HepG2 (cell line): Measurements from ENCODE around the gene ARCN1. TPM values are rescaled to one million over a fixed set of nuclear protein-coding genes. Genes with fewer than 3 reads are reported as not detected.

ENCODE experiments used
- ADNP ChIP-seq: sonication (generic); formaldehyde crosslinking; IDR thresholded peaks from 2 replicates; pipeline ENCODE4 v1.4.0; 2020; ENCODE audit warnings: missing genetic modification reagents
- ATRX ChIP-seq: sonication (generic); formaldehyde crosslinking; IDR thresholded peaks from 2 replicates; pipeline ENCODE4 v1.4.0; 2020; ENCODE audit warnings: missing genetic modification reagents, borderline replicate concordance
- E2F5 ChIP-seq: sonication (generic); formaldehyde crosslinking; conservative IDR thresholded peaks from 2 replicates; pipeline ENCODE4 v1.4.0; 2020; ENCODE audit warnings: missing genetic modification reagents
- HOXA5 ChIP-seq: sonication (generic); formaldehyde crosslinking; IDR thresholded peaks from 2 replicates; pipeline ENCODE4 v1.4.0; 2020; ENCODE audit warnings: missing genetic modification reagents
- LRRFIP1 ChIP-seq: sonication (generic); formaldehyde crosslinking; conservative IDR thresholded peaks from 2 replicates; pipeline ENCODE4 v1.4.0; 2020; ENCODE audit warnings: missing genetic modification reagents
- PRDM10 ChIP-seq: sonication (generic); formaldehyde crosslinking; IDR thresholded peaks from 2 replicates; pipeline ENCODE4 v1.4.0; 2020; ENCODE audit warnings: low read depth, missing genetic modification reagents
- RFX1 ChIP-seq: fragments of 450-650 bp; IDR thresholded peaks from 2 replicates; pipeline ENCODE4 v1.6.1; 2017
- SETDB1 ChIP-seq: sonication (generic); formaldehyde crosslinking; IDR thresholded peaks from 2 replicates; pipeline ENCODE4 v1.5.1; 2020; ENCODE audit warnings: missing genetic modification reagents, mild to moderate bottlenecking, borderline replicate concordance
- THRA ChIP-seq: sonication (generic); formaldehyde crosslinking; IDR thresholded peaks from 2 replicates; pipeline ENCODE4 v1.4.0; 2020; ENCODE audit warnings: missing genetic modification reagents, borderline replicate concordance
- ZHX2 ChIP-seq, 2 experiments: sonication (generic) in 1 of 2; formaldehyde crosslinking in 1 of 2; IDR thresholded peaks; 2 replicates each; pipeline versions ENCODE4 v1.6.1 to v1.9.0; 2014 to 2022; ENCODE audit warnings: antibody characterized with exemption in 1 of 2, borderline replicate concordance in 1 of 2, inconsistent platforms in 1 of 2, low read depth in 1 of 2, missing genetic modification reagents in 1 of 2
- ZNF501 ChIP-seq: sonication (generic); formaldehyde crosslinking; IDR thresholded peaks from 2 replicates; pipeline ENCODE4 v1.5.1; 2020; ENCODE audit warnings: mild to moderate bottlenecking, moderate library complexity, missing genetic modification reagents
- ZNF766 ChIP-seq: sonication (generic); formaldehyde crosslinking; IDR thresholded peaks from 2 replicates; pipeline ENCODE4 v1.5.0; 2020; ENCODE audit warnings: missing genetic modification reagents, borderline replicate concordance
- polyA plus RNA-seq, 8 experiments: library from polyadenylated mRNA; depleted of rRNA in 3 of 8; stranded (reverse) in 7 of 8; unstranded in 1 of 8; fragments of >200 nt; fragmentation: Illumina TruSeq in 4 of 8; extraction: Trizol in 4 of 8; gene quantifications; 2 replicates each; pipeline versions ENCODE4 v1.2.1 to v1.2.3, GENCODE V29; 2011 to 2016; ENCODE audit warnings: low read depth in 4 of 8, missing spikeins in 1 of 8, mixed read lengths in 1 of 8; ENCODE audit not compliant: insufficient read depth in 1 of 8
- total RNA-seq, 5 experiments: library from RNA; depleted of rRNA; stranded (reverse); fragments of >200 nt; fragmentation: Illumina TruSeq; extraction: Trizol; gene quantifications; 2 replicates each; pipeline ENCODE4 v1.2.3, GENCODE V29; 2016; ENCODE audit warnings: low read depth in 1 of 5

Gene ARCN1
- total and polyA plus RNA-seq, 2 of the 13 experiments (the other 11 are each of a cell fraction or from before 2014, with no cell fraction given) = 148 to 200 TPM

- TF ChIP-seq E2F5 (CRISPR knock-in tag) (no peak), PRDM10 (CRISPR knock-in tag) (no peak), LRRFIP1 (CRISPR knock-in tag) (no peak), ADNP (no peak), HOXA5 (CRISPR knock-in tag) (no peak), ATRX (no peak), ZHX2 (IDR thresholded peaks at IDR 0.05; ENCODE audit: low read depth) (no peak; the same call in 1 of the 2 replicates), ZHX2 (CRISPR knock-in tag; IDR thresholded peaks at IDR 0.05; ENCODE audit: borderline replicate concordance) (peak; percentile 66), ZNF766 (CRISPR knock-in tag) (no peak; the same call in 1 of the 2 replicates), ZNF501 (peak; percentile 77; the same call in 1 of the 2 replicates), THRA (CRISPR knock-in tag) (no peak), SETDB1 (no peak), RFX1 (no peak)
Measured at GRCh38 chr11:118530683-118531596, 41.3 kb upstream of the ARCN1 start, which contains the start of gene TMEM25 (continued).
